Smooth muscle cell (in vitro differentiated cells): ENCODE results near the gene SLC46A3. TPM values are rescaled to one million over a fixed set of nuclear protein-coding genes. Genes with fewer than 3 reads are reported as not detected.

Experiments used
- DNase-seq: peaks from one replicate; lab custom pipeline; 2025; ENCODE audit not compliant: unreplicated experiment; lab: John Stamatoyannopoulos, UW
- H2AFZ ChIP-seq: fragments of 200-600 bp; sonication (generic); 2 replicates; pipeline ENCODE4 v1.6.0; 2016; ENCODE audit warnings: antibody characterized with exemption, low read depth, mild to moderate bottlenecking
- H3F3A ChIP-seq: fragments of 200-600 bp; sonication (generic); 2 replicates; pipeline ENCODE4 v1.6.0; 2017; ENCODE audit warnings: antibody characterized with exemption, low read depth
- H3K27ac ChIP-seq: fragments of 200-600 bp; sonication (generic); 2 replicates; pipeline ENCODE4 v1.5.1; 2016; ENCODE audit warnings: low read depth, mild to moderate bottlenecking
- H3K27me3 ChIP-seq: fragments of 200-600 bp; sonication (generic); 2 replicates; pipeline ENCODE4 v1.6.1; 2016; ENCODE audit warnings: low read depth, mild to moderate bottlenecking
- H3K36me3 ChIP-seq: fragments of 200-600 bp; sonication (generic); 2 replicates; pipeline ENCODE4 v1.5.1; 2016; ENCODE audit warnings: low read depth
- H3K4me1 ChIP-seq: fragments of 200-600 bp; sonication (generic); 2 replicates; pipeline ENCODE4 v1.5.1; 2016; ENCODE audit warnings: low read depth
- H3K4me2 ChIP-seq: fragments of 200-600 bp; sonication (generic); 2 replicates; pipeline ENCODE4 v1.6.0; 2016; ENCODE audit warnings: mild to moderate bottlenecking
- H3K4me3 ChIP-seq: fragments of 200-600 bp; sonication (generic); 2 replicates; pipeline ENCODE4 v1.5.1; 2016; ENCODE audit warnings: mild to moderate bottlenecking
- H3K79me2 ChIP-seq: fragments of 200-600 bp; sonication (generic); 2 replicates; pipeline ENCODE4 v1.6.0; 2016; ENCODE audit warnings: low read depth, mild to moderate bottlenecking
- H3K9ac ChIP-seq: fragments of 200-600 bp; sonication (generic); 2 replicates; pipeline ENCODE4 v1.6.0; 2016; ENCODE audit warnings: low read depth
- H3K9me3 ChIP-seq: fragments of 200-600 bp; sonication (generic); replicated peaks from 2 replicates; pipeline ENCODE4 v1.5.1; 2016; ENCODE audit warnings: low read depth
- H4K20me1 ChIP-seq: fragments of 200-600 bp; sonication (generic); 2 replicates; pipeline ENCODE4 v1.6.0; 2016; ENCODE audit warnings: low read depth
- WGBS: methylation state at CpG from one replicate; pipeline ENCODE4 v1.1.7; 2016; ENCODE audit warnings: low lambda C conversion rate; 5-methylcytosine and 5-hydroxymethylcytosine counted together
- polyA plus RNA-seq: library from polyadenylated mRNA; unstranded; fragments of >200 nt; fragmentation: Nextera tagmentation; extraction: Ambion mirVana; gene quantifications from 2 replicates; pipeline ENCODE4 v1.2.1, GENCODE V29; 2016
- total RNA-seq: library from RNA; depleted of rRNA; stranded (reverse); fragments of >200 nt; gene quantifications from 2 replicates; pipeline ENCODE4 v1.2.3, GENCODE V29; 2014
- TF ChIP-seq, protein P1 (sequence below): fragments of 200-600 bp; sonication (generic); IDR thresholded peaks from 2 replicates; pipeline ENCODE4 v1.5.1; 2017; ENCODE audit warnings: borderline replicate concordance, mild to moderate bottlenecking, antibody characterized with exemption; ENCODE audit not compliant: insufficient read depth, poor library complexity, severe bottlenecking

SLC46A3 gene
- total and polyA plus RNA-seq, 2 experiments from 2014 or later, result 11.2 to 20.2 TPM

- Histone ChIP-seq H3K9ac (peak overlapping the region; percentile 88), H3F3A (peaks cover 5% of the 10 kb centered on the region), H3K4me2 (peak overlapping the region; percentile 93), H3K4me3 (peak overlapping the region; percentile 71), H3K79me2 (peaks cover 85% of the 10 kb centered on the region), H2AFZ (peak overlapping the region; percentile 19), H3K27ac (peak overlapping the region; percentile 92), H4K20me1 (peaks cover 33% of the 10 kb centered on the region), H3K27me3 (no peaks in the 10 kb centered on the region), H3K36me3 (peaks cover 5% of the 10 kb centered on the region), H3K4me1 (peaks cover 28% of the 10 kb centered on the region), H3K9me3 (no peaks in the 10 kb centered on the region)
- DNase-seq, result no peak
- WGBS, result 34% methylated on average over 12 of the region's 12 CpGs
- TF ChIP-seq, protein P1, sequence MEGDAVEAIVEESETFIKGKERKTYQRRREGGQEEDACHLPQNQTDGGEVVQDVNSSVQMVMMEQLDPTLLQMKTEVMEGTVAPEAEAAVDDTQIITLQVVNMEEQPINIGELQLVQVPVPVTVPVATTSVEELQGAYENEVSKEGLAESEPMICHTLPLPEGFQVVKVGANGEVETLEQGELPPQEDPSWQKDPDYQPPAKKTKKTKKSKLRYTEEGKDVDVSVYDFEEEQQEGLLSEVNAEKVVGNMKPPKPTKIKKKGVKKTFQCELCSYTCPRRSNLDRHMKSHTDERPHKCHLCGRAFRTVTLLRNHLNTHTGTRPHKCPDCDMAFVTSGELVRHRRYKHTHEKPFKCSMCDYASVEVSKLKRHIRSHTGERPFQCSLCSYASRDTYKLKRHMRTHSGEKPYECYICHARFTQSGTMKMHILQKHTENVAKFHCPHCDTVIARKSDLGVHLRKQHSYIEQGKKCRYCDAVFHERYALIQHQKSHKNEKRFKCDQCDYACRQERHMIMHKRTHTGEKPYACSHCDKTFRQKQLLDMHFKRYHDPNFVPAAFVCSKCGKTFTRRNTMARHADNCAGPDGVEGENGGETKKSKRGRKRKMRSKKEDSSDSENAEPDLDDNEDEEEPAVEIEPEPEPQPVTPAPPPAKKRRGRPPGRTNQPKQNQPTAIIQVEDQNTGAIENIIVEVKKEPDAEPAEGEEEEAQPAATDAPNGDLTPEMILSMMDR, result peak; percentile 2
These were observed 60.8 kb downstream of the SLC46A3 start for GRCh38 chr13:28657784-28658538.

DNA sequence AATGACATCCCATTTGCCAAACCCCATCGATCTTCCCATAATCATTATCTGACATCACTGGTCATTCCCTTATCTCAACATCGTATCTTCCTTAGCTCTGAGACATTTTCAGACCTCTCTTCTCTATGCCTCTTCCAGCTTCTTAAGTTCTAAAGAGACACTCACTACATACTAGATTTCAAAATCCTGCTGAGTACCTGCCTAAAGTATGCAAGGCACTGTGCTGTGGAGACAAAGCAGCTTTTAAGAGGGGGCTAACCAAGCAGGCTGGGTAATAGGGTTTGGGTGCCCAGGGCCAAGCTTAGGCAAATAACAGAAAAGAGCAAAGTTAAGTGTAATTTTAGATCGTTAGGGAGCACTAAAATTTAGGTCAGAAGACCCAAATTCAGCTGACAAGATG is 63.2 kb downstream of the SLC46A3 start:
- no peak for DNase-seq
- Histone ChIP-seq H3K27ac (peak overlapping the region; percentile 61), H3F3A (peaks cover 5% of the 10 kb centered on the region), H3K9ac (no peak overlapping the region), H4K20me1 (peaks cover 9% of the 10 kb centered on the region), H3K4me1 (peaks cover 28% of the 10 kb centered on the region), H3K4me2 (peak overlapping the region; percentile 50), H3K27me3 (no peaks in the 10 kb centered on the region), H3K4me3 (no peak overlapping the region), H3K79me2 (peaks cover 67% of the 10 kb centered on the region), H2AFZ (no peak overlapping the region), H3K9me3 (no peaks in the 10 kb centered on the region), H3K36me3 (no peaks in the 10 kb centered on the region)
- TF ChIP-seq, protein P1, result no peak
- WGBS, result 32% methylated on average over 3 of the region's 3 CpGs

- H3K9me3 ChIP-seq, result no peaks in the 10 kb centered on the region
- WGBS, result 70% methylated on average over 1 of the region's 1 CpG
- TF ChIP-seq, protein P1, result no peak
- no peaks in the 10 kb centered on the region for H3K27me3 ChIP-seq
- no peak overlapping the region for H3K4me3 ChIP-seq
- no peak overlapping the region for H3K27ac ChIP-seq
- no peak overlapping the region for H2AFZ ChIP-seq
- peaks cover 55% of the 10 kb centered on the region for H3K79me2 ChIP-seq
- peaks cover 20% of the 10 kb centered on the region for H3K4me1 ChIP-seq
- H3K4me2 ChIP-seq, result no peak overlapping the region
- no peak overlapping the region for H3K9ac ChIP-seq
- no peaks in the 10 kb centered on the region for H3K36me3 ChIP-seq
- H4K20me1 ChIP-seq, result no peaks in the 10 kb centered on the region
- no peak for DNase-seq
- peaks cover 5% of the 10 kb centered on the region for H3F3A ChIP-seq
These were observed 64.5 kb downstream of the SLC46A3 start for GRCh38 chr13:28654276-28654675.

GRCh38 chr13:28653111-28653510 is 65.7 kb downstream of the SLC46A3 start:
- Histone ChIP-seq H3K79me2 (peaks cover 45% of the 10 kb centered on the region), H3K9me3 (no peaks in the 10 kb centered on the region), H3K27ac (no peak overlapping the region), H3K36me3 (no peaks in the 10 kb centered on the region), H3K4me1 (peaks cover 20% of the 10 kb centered on the region), H3K4me3 (no peak overlapping the region), H3K27me3 (no peaks in the 10 kb centered on the region), H3K4me2 (no peak overlapping the region), H2AFZ (no peak overlapping the region), H4K20me1 (no peaks in the 10 kb centered on the region), H3K9ac (no peak overlapping the region), H3F3A (peaks cover 5% of the 10 kb centered on the region)
- TF ChIP-seq, protein P1, result no peak
- DNase-seq, result no peak
- 100% methylated on average over 1 of the region's 1 CpG for WGBS
